Measurements from ENCODE around the gene RNU6-1.
A peak's percentile ranks its signal among the peaks of the same experiment; 100 is the strongest.

RNU6-1 gene

DNA sequence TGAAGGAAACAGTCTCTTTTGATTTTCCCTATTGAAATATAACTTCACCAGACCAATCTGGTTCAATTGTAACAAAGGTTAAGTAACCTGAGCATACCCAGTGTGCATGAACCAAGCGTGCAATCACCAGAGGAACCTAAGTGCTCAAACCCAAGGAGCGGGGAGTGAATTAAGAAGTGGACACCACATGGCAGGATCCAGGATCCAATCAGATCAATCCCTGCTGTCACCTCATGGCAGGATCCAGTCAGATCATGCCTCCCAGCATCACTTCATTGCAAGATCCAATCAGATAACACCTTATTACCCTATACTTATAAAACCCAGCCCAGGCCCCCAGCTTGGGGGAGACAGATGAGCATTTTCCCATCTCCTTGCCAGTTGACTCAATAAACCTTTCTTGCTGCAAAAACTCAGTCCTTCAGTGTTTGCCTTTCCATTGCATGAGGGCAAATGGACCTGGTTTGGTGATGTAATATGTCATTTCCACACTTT lies 38.9 kb upstream of the RNU6-1 start:
- Histone ChIP-seq H3K4me3 (replicated peaks; ENCODE audit: low read depth, low read length) (no peak overlapping the region), H3K27me3 (replicated peaks; ENCODE audit: control insufficient read depth, insufficient read depth, low read length) (no peaks in the 10 kb centered on the region), H3K36me3 (ENCODE audit: control insufficient read depth, insufficient read depth, low read length) (no peaks in the 10 kb centered on the region)
- DNase-seq (ENCODE audit: extremely low read depth, insufficient read length) = no peak
- TF ChIP-seq, protein P1, sequence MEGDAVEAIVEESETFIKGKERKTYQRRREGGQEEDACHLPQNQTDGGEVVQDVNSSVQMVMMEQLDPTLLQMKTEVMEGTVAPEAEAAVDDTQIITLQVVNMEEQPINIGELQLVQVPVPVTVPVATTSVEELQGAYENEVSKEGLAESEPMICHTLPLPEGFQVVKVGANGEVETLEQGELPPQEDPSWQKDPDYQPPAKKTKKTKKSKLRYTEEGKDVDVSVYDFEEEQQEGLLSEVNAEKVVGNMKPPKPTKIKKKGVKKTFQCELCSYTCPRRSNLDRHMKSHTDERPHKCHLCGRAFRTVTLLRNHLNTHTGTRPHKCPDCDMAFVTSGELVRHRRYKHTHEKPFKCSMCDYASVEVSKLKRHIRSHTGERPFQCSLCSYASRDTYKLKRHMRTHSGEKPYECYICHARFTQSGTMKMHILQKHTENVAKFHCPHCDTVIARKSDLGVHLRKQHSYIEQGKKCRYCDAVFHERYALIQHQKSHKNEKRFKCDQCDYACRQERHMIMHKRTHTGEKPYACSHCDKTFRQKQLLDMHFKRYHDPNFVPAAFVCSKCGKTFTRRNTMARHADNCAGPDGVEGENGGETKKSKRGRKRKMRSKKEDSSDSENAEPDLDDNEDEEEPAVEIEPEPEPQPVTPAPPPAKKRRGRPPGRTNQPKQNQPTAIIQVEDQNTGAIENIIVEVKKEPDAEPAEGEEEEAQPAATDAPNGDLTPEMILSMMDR (IDR thresholded peaks at IDR 0.05; ENCODE audit: insufficient read depth, low read length, poor library complexity, severe bottlenecking) = no peak

DNA sequence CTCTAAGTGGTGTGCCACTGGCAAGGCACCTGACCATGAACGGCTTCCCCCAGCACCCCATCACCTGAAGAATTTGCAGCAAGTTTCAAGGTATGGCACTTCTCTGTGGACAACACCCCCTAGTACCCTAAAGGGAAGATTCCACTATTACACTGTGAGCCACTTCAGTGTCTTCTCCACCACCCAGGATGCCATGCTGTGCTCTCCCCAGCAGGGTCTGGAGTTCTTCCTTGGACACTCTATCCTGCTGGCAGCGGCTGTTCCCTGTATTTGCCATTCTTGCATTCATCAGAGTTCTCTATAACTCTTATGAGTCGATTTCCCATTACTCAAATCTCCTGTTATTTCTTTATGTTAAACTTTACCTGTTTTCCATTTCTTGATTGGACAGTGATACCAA lies 33.9 kb upstream of the RNU6-1 start:
- TF ChIP-seq, protein P1 (IDR thresholded peaks at IDR 0.05; ENCODE audit: insufficient read depth, low read length, poor library complexity, severe bottlenecking) = no peak
- Histone ChIP-seq H3K27me3 (replicated peaks; ENCODE audit: control insufficient read depth, insufficient read depth, low read length) (no peaks in the 10 kb centered on the region), H3K36me3 (ENCODE audit: control insufficient read depth, insufficient read depth, low read length) (no peaks in the 10 kb centered on the region), H3K4me3 (replicated peaks; ENCODE audit: low read depth, low read length) (no peak overlapping the region)
- no peak for DNase-seq (ENCODE audit: extremely low read depth, insufficient read length)

DNA sequence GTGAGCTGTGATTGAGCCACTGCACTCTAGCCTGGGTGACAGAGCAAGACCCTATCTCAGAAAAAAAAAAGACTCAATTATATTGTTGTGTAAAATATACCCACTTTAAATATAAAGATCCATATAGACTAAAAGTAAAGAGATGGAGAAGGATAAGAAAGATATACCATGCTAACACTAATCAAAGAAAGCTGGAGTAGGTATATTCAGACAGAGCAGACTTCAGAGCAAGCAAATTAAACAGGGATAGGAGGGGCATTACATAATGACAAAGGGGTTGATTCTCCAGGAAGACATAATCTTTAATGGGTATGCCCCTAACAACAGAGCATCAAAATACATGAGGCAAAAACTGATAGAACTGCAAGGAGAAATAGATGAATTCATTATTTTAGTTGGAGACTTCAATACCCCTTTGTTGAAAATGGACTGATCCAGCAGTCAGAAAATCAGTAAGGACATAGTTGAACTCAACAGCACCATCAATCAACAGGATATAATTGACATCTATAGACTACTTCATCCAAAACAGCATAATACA lies 31.1 kb upstream of the RNU6-1 start:
- TF ChIP-seq, protein P1 (IDR thresholded peaks at IDR 0.05; ENCODE audit: insufficient read depth, low read length, poor library complexity, severe bottlenecking) = no peak
- Histone ChIP-seq H3K27me3 (replicated peaks; ENCODE audit: control insufficient read depth, insufficient read depth, low read length) (no peaks in the 10 kb centered on the region), H3K4me3 (replicated peaks; ENCODE audit: low read depth, low read length) (no peak overlapping the region), H3K36me3 (ENCODE audit: control insufficient read depth, insufficient read depth, low read length) (no peaks in the 10 kb centered on the region)
- DNase-seq (ENCODE audit: extremely low read depth, insufficient read length) = no peak

DNA sequence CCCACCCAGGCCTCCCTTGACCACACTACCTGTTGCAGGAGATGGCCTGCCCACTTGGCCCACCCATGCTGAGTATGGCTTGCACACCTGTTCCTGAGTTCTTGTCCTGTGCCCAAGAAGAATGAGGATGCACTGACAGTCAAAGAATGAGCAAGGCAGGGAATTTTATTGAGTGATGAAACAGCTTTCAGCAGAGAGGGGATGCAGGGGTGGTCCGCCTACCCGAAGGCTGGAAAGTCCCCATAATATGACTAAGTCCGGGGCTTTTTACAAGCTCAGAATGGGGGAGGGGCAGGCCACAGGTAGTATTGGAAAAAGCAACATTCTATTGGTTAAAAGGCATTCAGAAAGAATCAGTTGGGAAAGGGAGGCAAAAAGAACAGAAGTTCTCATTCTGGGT lies 29.9 kb upstream of the RNU6-1 start:
- H3K27me3 ChIP-seq (replicated peaks; ENCODE audit: control insufficient read depth, insufficient read depth, low read length) = no peaks in the 10 kb centered on the region
- DNase-seq (ENCODE audit: extremely low read depth, insufficient read length) = peak; percentile 37
- H3K36me3 ChIP-seq (ENCODE audit: control insufficient read depth, insufficient read depth, low read length) = no peaks in the 10 kb centered on the region
- H3K4me3 ChIP-seq (replicated peaks; ENCODE audit: low read depth, low read length) = no peak overlapping the region
- TF ChIP-seq, protein P1 (IDR thresholded peaks at IDR 0.05; ENCODE audit: insufficient read depth, low read length, poor library complexity, severe bottlenecking) = no peak

DNA sequence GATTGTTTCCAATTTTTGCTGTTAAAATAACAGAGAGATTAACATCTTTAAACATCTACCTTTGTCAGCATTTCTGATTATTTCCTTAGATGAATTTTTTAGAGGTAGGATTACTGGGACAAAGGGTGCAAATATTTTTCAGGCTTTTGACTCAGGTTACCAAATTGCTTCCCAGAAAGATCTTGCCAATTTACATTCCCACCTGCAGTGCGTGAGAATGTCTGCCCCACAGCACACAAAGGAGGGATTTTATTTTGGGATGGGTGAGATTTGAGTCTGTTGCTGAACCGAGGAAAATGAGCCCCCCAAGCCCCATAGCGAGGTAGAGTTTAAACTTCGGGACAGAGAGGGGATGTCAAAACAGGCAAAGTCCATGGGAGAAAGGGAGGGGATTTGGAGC lies 25.9 kb upstream of the RNU6-1 start:
- H3K27me3 ChIP-seq (replicated peaks; ENCODE audit: control insufficient read depth, insufficient read depth, low read length) = no peaks in the 10 kb centered on the region
- no peak overlapping the region for H3K4me3 ChIP-seq (replicated peaks; ENCODE audit: low read depth, low read length)
- DNase-seq (ENCODE audit: extremely low read depth, insufficient read length) = no peak
- no peaks in the 10 kb centered on the region for H3K36me3 ChIP-seq (ENCODE audit: control insufficient read depth, insufficient read depth, low read length)
- TF ChIP-seq, protein P1 (IDR thresholded peaks at IDR 0.05; ENCODE audit: insufficient read depth, low read length, poor library complexity, severe bottlenecking) = no peak

DNA sequence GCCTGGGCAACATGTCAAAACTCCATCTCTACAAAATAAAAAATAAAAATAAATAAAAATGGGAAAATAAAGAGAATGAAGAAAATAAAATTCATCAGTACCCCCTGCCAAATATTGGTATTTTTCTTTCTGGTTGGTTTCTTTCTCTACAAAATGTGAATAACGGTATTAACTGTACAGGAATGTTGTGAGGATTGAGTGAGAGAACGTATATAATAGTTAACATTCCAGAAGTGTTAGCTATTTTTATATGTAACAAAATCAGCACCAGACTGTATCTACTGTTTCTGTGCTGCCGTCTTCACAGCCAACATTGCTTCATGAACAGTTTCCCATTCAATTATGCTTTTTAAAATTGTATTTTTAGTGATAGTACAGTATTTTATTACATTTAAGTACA lies 25.5 kb upstream of the RNU6-1 start:
- TF ChIP-seq, protein P1 (IDR thresholded peaks at IDR 0.05; ENCODE audit: insufficient read depth, low read length, poor library complexity, severe bottlenecking) = no peak
- Histone ChIP-seq H3K4me3 (replicated peaks; ENCODE audit: low read depth, low read length) (no peak overlapping the region), H3K27me3 (replicated peaks; ENCODE audit: control insufficient read depth, insufficient read depth, low read length) (no peaks in the 10 kb centered on the region), H3K36me3 (ENCODE audit: control insufficient read depth, insufficient read depth, low read length) (no peaks in the 10 kb centered on the region)
- no peak for DNase-seq (ENCODE audit: extremely low read depth, insufficient read length)

All from GM06990 (cell line).